Muscle of leg (tissue), 11 donors: Measurements from ENCODE around the gene EFEMP2. TPM values are rescaled to one million over a fixed set of nuclear protein-coding genes. Genes with fewer than 3 reads are reported as not detected.
"Not testable (repeated sequence)": the region's sequence is repeated elsewhere in the genome, so short reads cannot be mapped to it uniquely, and the experiment has no call there.

Source experiments
- DNase-seq: peaks from one replicate; pipeline ENCODE4 v3.0.0; 2013
- H3K27ac ChIP-seq: one replicate; pipeline ENCODE4 v1.5.1; 2013; ENCODE audit warnings: mild to moderate bottlenecking, low read length, control low read depth
- H3K27me3 ChIP-seq: one replicate; pipeline ENCODE4 v1.6.1; 2013; ENCODE audit warnings: low read length; ENCODE audit not compliant: control insufficient read depth, insufficient read depth
- H3K36me3 ChIP-seq: one replicate; pipeline ENCODE4 v1.6.1; 2013; ENCODE audit warnings: low read length; ENCODE audit not compliant: control insufficient read depth, insufficient read depth
- H3K4me1 ChIP-seq: one replicate; pipeline ENCODE4 v1.6.1; 2013; ENCODE audit warnings: low read length; ENCODE audit not compliant: control insufficient read depth, insufficient read depth
- H3K4me3 ChIP-seq: one replicate; pipeline ENCODE4 v1.5.1; 2013; ENCODE audit warnings: low read length, control low read depth
- H3K9me3 ChIP-seq: replicated peaks from 2 replicates; pipeline ENCODE4 v1.6.1; 2013; ENCODE audit warnings: low read depth, low read length; ENCODE audit not compliant: control insufficient read depth
- WGBS: methylation state at CpG from one replicate; pipeline ENCODE4 v1.1.5; 2013; ENCODE audit warnings: missing lambda C conversion rate; ENCODE audit not compliant: insufficient coverage; 5-methylcytosine and 5-hydroxymethylcytosine counted together
- polyA plus RNA-seq, 8 donors: library from polyadenylated mRNA; unstranded; fragments of 120-200 nt; gene quantifications; one replicate each; pipeline versions ENCODE4 v1.2.1 to v1.2.3, GENCODE V29; 2013; ENCODE audit warnings: inconsistent platforms in 1 of 8, low replicate concordance in 1 of 8; ENCODE audit not compliant: insufficient read length in 8 of 8, insufficient read depth in 1 of 8
- total RNA-seq: library from RNA; stranded (reverse); fragments of 120-200 nt; gene quantifications from one replicate; pipeline ENCODE4 v1.2.4, GENCODE V29; 2013

EFEMP2 gene
- total and polyA plus RNA-seq, 9 donors = 73.9 to 138 (median 113) TPM

GRCh38 chr11:65892661-65893317 is 20.2 kb upstream of the EFEMP2 start:
- Histone ChIP-seq H3K4me1 (peaks cover 49% of the 10 kb centered on the region), H3K36me3 (no peaks in the 10 kb centered on the region), H3K27ac (peak overlapping the region; percentile 87), H3K4me3 (no peak overlapping the region), H3K27me3 (peaks cover 16% of the 10 kb centered on the region), H3K9me3 (no peaks in the 10 kb centered on the region)
- 72% methylated on average over 8 of the region's 10 CpGs for WGBS
- DNase-seq = no peak

GRCh38 chr11:65892137-65892540 is 19.5 kb upstream of the EFEMP2 start:
- Histone ChIP-seq H3K4me3 (peak overlapping the region; percentile 66), H3K27me3 (peaks cover 10% of the 10 kb centered on the region), H3K4me1 (peaks cover 55% of the 10 kb centered on the region), H3K27ac (peak overlapping the region; percentile 87)
- H3K36me3 ChIP-seq, H3K9me3 ChIP-seq, DNase-seq: not testable (repeated sequence)
- 40% methylated on average over 1 of the region's 5 CpGs for WGBS

- Histone ChIP-seq H3K27ac (peak overlapping the region; percentile 87), H3K4me1 (peaks cover 55% of the 10 kb centered on the region), H3K9me3 (no peaks in the 10 kb centered on the region), H3K4me3 (peak overlapping the region; percentile 66), H3K36me3 (peaks cover 6% of the 10 kb centered on the region), H3K27me3 (peaks cover 4% of the 10 kb centered on the region)
- WGBS = 2% methylated on average over 42 of the region's 57 CpGs
- peak; percentile 62 for DNase-seq
These were observed 18.9 kb upstream of the EFEMP2 start for GRCh38 chr11:65891219-65892136.

GRCh38 chr11:65890324-65891218 is 18.0 kb upstream of the EFEMP2 start, which contains the start of gene CCDC85B:
CCDC85B (plus strand) TSS chr11:65890673; CDS start chr11:65890784, 111 bp downstream.
- H3K4me1 ChIP-seq = peaks cover 55% of the 10 kb centered on the region
- H3K9me3 ChIP-seq = no peaks in the 10 kb centered on the region
- H3K27me3 ChIP-seq = peaks cover 4% of the 10 kb centered on the region
- DNase-seq = peak; percentile 99
- H3K27ac ChIP-seq = peak within 1 kb of the TSS; percentile 99
- WGBS = under 1% methylated on average over 94 of the region's 94 CpGs
- H3K4me3 ChIP-seq = peak within 1 kb of the TSS; percentile 66
- peaks cover 14% of the 10 kb centered on the region for H3K36me3 ChIP-seq

- DNase-seq = peak; percentile 99
- 0% methylated on average over 51 of the region's 57 CpGs for WGBS
- H3K36me3 ChIP-seq = peaks cover 36% of the 10 kb centered on the region
- peaks cover 54% of the 10 kb centered on the region for H3K4me1 ChIP-seq
- no peaks in the 10 kb centered on the region for H3K9me3 ChIP-seq
- peak within 1 kb of the TSS; percentile 99 for H3K27ac ChIP-seq
- H3K4me3 ChIP-seq = peak within 1 kb of the TSS; percentile 89
- H3K27me3 ChIP-seq = peaks cover 4% of the 10 kb centered on the region
These were observed 15.7 kb upstream of the EFEMP2 start, which contains the start of gene FIBP for GRCh38 chr11:65888163-65888814. FIBP (minus strand) TSS chr11:65888471; CDS start chr11:65888418, 53 bp downstream.

- H3K27me3 ChIP-seq = peaks cover 4% of the 10 kb centered on the region
- peaks cover 50% of the 10 kb centered on the region for H3K4me1 ChIP-seq
- WGBS = 1% methylated on average over 22 of the region's 23 CpGs
- H3K36me3 ChIP-seq = peaks cover 42% of the 10 kb centered on the region
- H3K9me3 ChIP-seq = no peaks in the 10 kb centered on the region
- peak overlapping the region; percentile 89 for H3K4me3 ChIP-seq
- DNase-seq = no peak
- H3K27ac ChIP-seq = peak overlapping the region; percentile 99
These were observed 15.1 kb upstream of the EFEMP2 start for GRCh38 chr11:65887723-65888162.

- peaks cover 47% of the 10 kb centered on the region for H3K36me3 ChIP-seq
These were observed 14.5 kb upstream of the EFEMP2 start for GRCh38 chr11:65886826-65887722.

GRCh38 chr11:65885808-65886536 is 13.4 kb upstream of the EFEMP2 start:
- no peaks in the 10 kb centered on the region for H3K27me3 ChIP-seq
- peaks cover 48% of the 10 kb centered on the region for H3K36me3 ChIP-seq
- no peaks in the 10 kb centered on the region for H3K9me3 ChIP-seq
- H3K4me1 ChIP-seq = peaks cover 32% of the 10 kb centered on the region
- no peak overlapping the region for H3K4me3 ChIP-seq
- 94% methylated on average over 7 of the region's 12 CpGs for WGBS
- no peak overlapping the region for H3K27ac ChIP-seq
- DNase-seq = no peak

More at GRCh38 chr11:65886826-65887722, 14.5 kb upstream of the EFEMP2 start:
- 83% methylated on average over 5 of the region's 14 CpGs for WGBS
- peaks cover 43% of the 10 kb centered on the region for H3K4me1 ChIP-seq
- H3K27me3 ChIP-seq = peaks cover 4% of the 10 kb centered on the region
- H3K4me3 ChIP-seq = peak overlapping the region; percentile 89
- peak; percentile 24 for DNase-seq
- peak overlapping the region; percentile 99 for H3K27ac ChIP-seq
- no peaks in the 10 kb centered on the region for H3K9me3 ChIP-seq
